GM12864 (cell line): ENCODE data around the gene TANGO6.

Source experiments
- DNase-seq: peaks from one replicate; pipeline ENCODE4 v3.0.0-alpha.2; 2011; ENCODE audit warnings: low read depth
- H3K4me3 ChIP-seq: 2 replicates; pipeline ENCODE4 v1.5.1; 2011; ENCODE audit warnings: mild to moderate bottlenecking, low read depth, low read length, control low read depth
- CTCF ChIP-seq: IDR thresholded peaks from 2 replicates; pipeline ENCODE4 v1.5.1; 2011; ENCODE audit warnings: low read depth, mild to moderate bottlenecking, moderate library complexity, low read length, control low read depth, inconsistent platforms; ENCODE audit errors: missing control alignments

TANGO6 gene

GRCh38 chr16:68999114-68999513 is 155.8 kb downstream of the TANGO6 start:
- H3K4me3 ChIP-seq, result no peak overlapping the region
- DNase-seq, result no peak

GRCh38 chr16:69003500-69003899 is 160.2 kb downstream of the TANGO6 start:
- no peak overlapping the region for H3K4me3 ChIP-seq
- TF ChIP-seq CTCF, result no peak
- DNase-seq, result no peak

More at GRCh38 chr16:68999114-68999513, 155.8 kb downstream of the TANGO6 start:
- no peak for TF ChIP-seq CTCF

- DNase-seq, result no peak
- H3K4me3 ChIP-seq, result no peak overlapping the region
- TF ChIP-seq CTCF, result no peak
These were observed 162.5 kb downstream of the TANGO6 start for GRCh38 chr16:69005641-69006355.

- no peak for DNase-seq
- no peak overlapping the region for H3K4me3 ChIP-seq
- TF ChIP-seq CTCF, result no peak
These were observed 169.6 kb downstream of the TANGO6 start for GRCh38 chr16:69012906-69013305.

GRCh38 chr16:69013991-69014390 is 170.7 kb downstream of the TANGO6 start:
- no peak for TF ChIP-seq CTCF
- no peak for DNase-seq
- H3K4me3 ChIP-seq, result no peak overlapping the region

GRCh38 chr16:69014811-69015210 is 171.5 kb downstream of the TANGO6 start:
- DNase-seq, result no peak
- no peak overlapping the region for H3K4me3 ChIP-seq

More at GRCh38 chr16:69014811-69015210, 171.5 kb downstream of the TANGO6 start:
- no peak for TF ChIP-seq CTCF
